Measurements from ENCODE around the gene VWC2L.

Gene VWC2L

GRCh38 chr2:214542866-214543265 is 132.0 kb downstream of the VWC2L start:
- ATAC-seq, result no peak

- ATAC-seq, result no peak
Measured at GRCh38 chr2:214543386-214543955, 132.6 kb downstream of the VWC2L start.

DNA sequence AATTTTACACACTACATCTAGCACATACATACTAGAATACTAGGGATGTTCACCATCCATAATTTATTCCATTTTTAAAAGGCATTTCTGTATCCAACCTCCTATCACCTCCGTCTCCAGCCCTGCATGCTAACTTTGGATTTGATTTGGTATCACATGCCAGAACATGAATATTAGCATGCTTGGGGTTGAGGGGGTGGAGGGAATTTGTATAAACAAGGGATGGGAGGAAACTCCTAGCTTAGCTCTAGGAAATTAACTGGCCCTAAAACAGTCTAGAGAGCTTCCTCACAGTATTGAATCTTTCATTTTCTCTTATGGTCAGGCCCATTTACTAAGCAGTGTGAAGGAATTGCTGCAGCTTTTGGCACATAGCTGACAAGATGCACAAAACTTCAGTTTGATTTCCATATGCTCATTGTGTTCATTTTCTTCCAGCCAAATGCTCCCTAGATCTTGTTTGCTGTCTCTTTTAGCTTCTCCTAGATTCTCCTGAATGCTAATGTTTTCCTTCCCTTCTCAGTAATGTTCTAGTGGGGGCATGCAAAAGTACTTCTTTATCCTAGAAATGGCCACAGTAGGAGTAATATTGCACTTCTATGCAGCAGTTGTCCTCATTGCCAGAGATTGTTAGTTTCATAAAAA is 135.2 kb downstream of the VWC2L start:
- no peak for ATAC-seq

- ATAC-seq, result no peak
Measured at GRCh38 chr2:214547931-214548330, 137.1 kb downstream of the VWC2L start.

DNA sequence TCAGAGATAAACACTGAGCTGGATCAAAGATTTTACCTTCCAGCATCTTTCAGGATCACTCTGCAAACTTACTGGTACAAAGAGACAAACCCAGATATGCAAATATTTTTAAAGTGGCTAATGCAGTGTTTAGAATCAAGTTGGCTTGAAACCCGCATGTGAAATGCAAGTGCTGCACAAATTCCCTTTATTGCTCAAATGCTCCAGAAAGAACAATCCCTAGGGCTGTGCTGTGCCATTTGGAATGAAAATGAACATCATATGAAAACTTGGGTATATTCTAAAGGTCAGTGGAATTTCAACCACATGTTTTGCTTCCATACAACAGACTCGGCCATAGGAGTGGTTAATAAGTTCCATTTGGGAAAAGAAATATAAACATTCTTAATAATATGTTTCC is 139.1 kb downstream of the VWC2L start:
- ATAC-seq, result no peak

DNA sequence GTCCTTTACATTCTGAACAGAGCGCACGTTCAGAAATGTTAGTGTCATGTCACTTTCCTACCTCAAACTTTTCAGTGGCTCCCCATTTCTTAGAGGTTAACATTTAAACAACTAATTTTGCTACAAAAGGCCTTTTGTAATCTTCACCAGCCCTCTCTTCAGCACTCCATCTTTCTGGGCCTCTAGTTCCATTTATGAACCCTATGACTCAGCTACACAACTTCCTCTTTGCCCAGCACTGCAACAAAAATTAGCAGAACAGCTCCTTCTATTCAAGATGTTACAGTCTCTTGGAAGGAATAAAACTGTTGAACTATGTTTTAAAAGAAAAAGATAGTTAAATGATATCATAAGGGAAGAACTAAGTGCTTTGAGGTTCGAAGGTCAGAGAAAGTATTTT is 139.9 kb downstream of the VWC2L start:
- no peak for ATAC-seq

DNA sequence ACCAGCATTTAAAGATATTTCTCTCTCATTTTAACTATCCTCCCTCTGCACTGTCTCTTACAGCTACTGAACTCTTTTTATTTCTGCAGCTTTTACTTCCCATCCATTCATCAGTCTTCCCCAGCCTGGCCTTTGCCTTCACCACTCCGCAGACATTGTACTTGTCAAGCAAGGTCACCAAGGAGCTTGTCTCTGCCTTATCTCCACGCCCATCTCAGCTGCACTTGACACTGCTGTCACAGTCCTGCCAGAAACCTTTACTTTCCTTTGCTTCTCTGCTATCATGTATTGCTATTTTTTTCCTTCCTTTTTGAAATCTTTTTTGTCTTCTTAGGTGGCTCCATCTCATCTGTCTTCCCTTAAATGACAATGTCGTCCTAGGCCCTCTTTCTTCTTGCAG is 147.0 kb downstream of the VWC2L start:
- no peak for ATAC-seq

GRCh38 chr2:214558341-214558740 is 147.5 kb downstream of the VWC2L start:
- ATAC-seq, result no peak

GRCh38 chr2:214560176-214560575 is 149.3 kb downstream of the VWC2L start:
- no peak for ATAC-seq

DNA sequence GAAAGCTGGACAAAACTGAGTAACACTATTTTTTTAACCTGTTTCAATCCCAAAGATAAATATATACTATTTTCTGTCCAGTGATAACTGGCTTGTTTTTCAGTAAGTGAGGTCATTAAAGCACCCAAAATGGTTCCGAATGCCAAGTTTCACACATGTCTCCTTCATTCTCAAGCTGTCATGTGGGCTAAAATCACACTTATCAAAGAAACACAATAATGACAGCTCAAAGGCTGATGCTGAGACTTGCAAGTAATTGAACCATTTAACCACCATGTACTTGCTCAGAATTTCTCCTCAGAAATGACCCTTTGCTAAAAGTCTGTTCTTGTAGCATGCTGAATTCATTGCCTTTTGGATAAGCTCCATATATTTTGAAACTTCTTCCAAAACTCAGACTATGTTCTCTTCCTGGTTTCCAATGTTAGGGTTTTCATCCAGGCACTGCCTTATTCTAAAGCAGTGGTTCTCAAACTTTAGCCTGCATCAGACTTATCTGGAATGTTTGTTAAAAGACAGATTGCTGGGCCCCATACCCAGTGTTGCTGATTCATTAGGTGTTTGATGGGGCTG is 149.8 kb downstream of the VWC2L start:
- ATAC-seq, result no peak

GRCh38 chr2:214565246-214565645 is 154.4 kb downstream of the VWC2L start:
- no peak for ATAC-seq

- no peak for ATAC-seq
Measured at GRCh38 chr2:214566457-214566856, 155.6 kb downstream of the VWC2L start.

- no peak for ATAC-seq
Measured at GRCh38 chr2:214569419-214570035, 158.7 kb downstream of the VWC2L start.

- no peak for ATAC-seq
Measured at GRCh38 chr2:214574084-214574781, 163.4 kb downstream of the VWC2L start.

DNA sequence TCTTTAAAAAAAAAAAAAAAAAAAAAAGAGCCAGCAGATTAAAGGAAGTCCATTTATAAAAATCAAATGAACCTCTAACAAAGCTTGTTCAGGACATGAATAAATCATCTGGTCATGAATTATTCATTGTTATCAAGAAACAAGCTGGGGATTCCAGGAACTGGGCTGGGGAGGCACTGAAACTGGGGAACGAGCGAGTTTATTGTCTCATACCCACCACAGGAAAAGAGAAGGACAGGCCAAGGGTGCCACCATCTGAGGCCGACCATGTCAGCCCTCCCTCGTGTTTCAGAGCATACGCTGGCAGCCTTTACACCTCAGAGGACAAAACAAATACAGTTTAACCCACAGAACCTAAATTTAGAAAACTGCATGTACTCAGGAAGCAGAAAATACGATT is 164.2 kb downstream of the VWC2L start:
- no peak for ATAC-seq

- no peak for ATAC-seq
Measured at GRCh38 chr2:214575465-214575864, 164.6 kb downstream of the VWC2L start.

DNA sequence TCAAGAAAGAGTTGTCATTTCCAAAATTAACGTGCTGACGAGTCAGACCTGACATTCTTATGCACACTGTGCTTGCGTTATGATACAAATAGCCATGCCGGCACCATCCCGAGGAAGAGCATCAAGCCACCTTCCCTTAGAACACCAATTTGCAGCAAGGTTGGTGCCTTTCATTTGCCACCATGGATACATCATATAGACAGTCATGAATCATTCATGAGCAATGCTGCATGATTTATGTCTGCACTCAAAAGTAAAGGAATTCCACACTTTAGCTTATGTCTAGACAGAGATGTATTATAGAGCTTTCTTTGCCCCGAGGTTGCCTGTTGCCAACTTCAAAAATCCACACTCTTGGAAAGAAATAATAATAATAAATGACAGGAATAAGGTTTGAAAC is 166.9 kb downstream of the VWC2L start:
- ATAC-seq, result no peak

DNA sequence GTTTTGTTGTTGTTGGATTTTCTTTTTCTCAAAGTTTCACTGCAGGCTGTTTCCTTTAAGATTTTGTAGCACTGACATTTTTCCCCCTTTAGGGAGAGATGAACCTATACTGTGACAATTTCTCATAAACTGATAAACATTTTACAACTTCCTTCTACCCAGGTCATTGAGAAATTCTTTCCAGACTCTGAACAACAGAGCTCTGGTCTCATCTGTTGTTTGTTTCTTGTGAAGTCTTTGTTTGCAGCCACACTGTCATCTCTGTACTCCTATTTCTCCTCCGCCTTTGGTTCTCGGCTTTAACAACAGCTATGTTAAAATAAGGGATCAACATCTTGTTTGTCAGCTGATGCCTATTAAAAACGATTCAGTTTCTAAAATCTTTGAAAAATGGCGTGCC is 167.6 kb downstream of the VWC2L start:
- ATAC-seq, result no peak

- no peak for ATAC-seq
Measured at GRCh38 chr2:214579035-214579434, 168.2 kb downstream of the VWC2L start.

DNA sequence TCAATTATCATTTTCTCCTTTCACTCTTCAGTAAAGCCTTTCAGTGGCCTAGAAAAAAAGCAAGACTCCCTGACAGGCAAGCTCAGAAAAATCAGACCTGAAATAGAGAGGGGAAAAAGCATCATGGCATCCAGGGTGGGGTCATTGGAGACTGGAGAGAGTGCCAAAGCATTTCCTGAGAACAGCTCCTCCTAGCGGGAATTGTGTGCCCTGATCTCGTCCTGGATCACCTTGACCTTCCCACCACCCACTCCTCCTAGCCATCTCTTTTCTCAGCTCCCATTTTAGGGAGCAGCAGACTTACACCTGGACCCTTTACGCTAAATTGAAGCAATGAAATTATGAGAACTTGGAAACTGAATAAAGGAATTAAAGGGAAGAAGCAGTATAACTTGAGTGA is 176.6 kb downstream of the VWC2L start:
- ATAC-seq, result no peak

GRCh38 chr2:214591366-214591765 is 180.5 kb downstream of the VWC2L start:
- no peak for ATAC-seq

DNA sequence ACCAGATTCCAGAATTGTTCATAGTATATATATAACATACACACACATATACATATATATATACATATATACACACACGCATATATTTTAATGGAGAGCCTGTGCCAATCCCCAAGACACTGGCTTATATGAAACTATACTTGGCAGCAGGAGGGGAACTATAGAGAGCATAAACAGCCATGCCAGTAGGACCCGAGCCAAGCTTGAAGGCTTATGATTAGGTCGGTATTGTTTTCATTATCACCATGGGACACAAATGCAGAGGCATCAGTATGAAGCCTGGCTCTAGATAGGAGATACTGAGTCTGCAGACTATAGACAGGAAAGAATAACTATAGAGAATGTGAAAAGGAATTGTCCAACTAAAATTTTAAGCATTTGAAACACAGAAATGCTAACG is 181.2 kb downstream of the VWC2L start:
- ATAC-seq, result no peak

DNA sequence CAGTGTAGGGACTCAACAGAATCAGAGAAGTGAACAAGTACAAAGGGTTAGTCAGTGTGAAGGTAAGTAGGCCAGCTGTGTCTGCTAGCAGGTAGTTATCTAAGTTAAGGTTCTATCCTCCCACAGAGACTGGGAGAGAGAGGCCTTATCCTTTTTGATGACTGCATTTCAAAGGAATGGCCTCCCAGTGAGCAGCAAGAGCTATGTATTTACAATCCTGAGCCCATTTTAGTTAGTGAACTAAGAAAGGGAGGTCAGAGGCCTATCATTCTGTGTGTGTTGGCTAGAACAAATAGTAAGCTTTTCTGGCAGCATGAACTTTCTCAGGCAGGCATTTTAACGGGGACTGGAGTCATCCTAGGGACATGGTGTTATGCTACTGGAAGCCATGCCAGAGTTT is 182.9 kb downstream of the VWC2L start:
- ATAC-seq, result no peak
